IMR-90 (cell line): ENCODE data around the gene SLIT1. TPM values are rescaled to one million over a fixed set of nuclear protein-coding genes. Genes with fewer than 3 reads are reported as not detected.

Source experiments
- ATAC-seq: fragments of 200-7000 bp; cut with Tn5 transposase; 2 replicates; pipeline ENCODE4 v1.9.1; 2020; ENCODE audit warnings: low read depth, mild to moderate bottlenecking, moderate library complexity
- BruUV-seq: library from RNA; stranded (reverse); fragments of 400-500 nt; replicated peaks from 2 replicates; lab custom pipeline; 2021; lab: Mats Ljungman, UMichigan
- CTCF ChIA-PET: fragments of 300-600 bp; formaldehyde crosslinking; extraction: SDS; loops from one replicate; lab custom pipeline; 2021; ENCODE audit warnings: antibody characterized with exemption; lab: Yijun Ruan, JAX
- POLR2A ChIA-PET: fragments of 300-600 bp; sonication (Branson Sonifier 250); formaldehyde crosslinking; loops from one replicate; lab custom pipeline; 2022; ENCODE audit warnings: antibody characterized with exemption; ENCODE audit not compliant: unreplicated experiment; lab: Charles Lee
- DNase-seq: peaks from one replicate; pipeline ENCODE4 v3.0.0; 2013
- H2AFZ ChIP-seq: replicated peaks from 2 replicates; pipeline ENCODE3; 2013; ENCODE audit warnings: low read length, mild to moderate bottlenecking; ENCODE audit not compliant: poor library complexity
- H2AK5ac ChIP-seq: 2 replicates; pipeline ENCODE4 v1.6.1; 2013; ENCODE audit warnings: low read depth, low read length, inconsistent platforms
- H2AK9ac ChIP-seq: replicated peaks from 2 replicates; pipeline ENCODE3; 2013; ENCODE audit warnings: mild to moderate bottlenecking, low read depth, low read length, moderate library complexity; ENCODE audit not compliant: poor library complexity
- H2BK120ac ChIP-seq: 2 replicates; pipeline ENCODE4 v1.6.1; 2013; ENCODE audit warnings: low read depth, low read length, inconsistent platforms
- H2BK15ac ChIP-seq: 3 replicates; pipeline ENCODE4 v1.6.1; 2013; ENCODE audit warnings: low read depth, low read length, inconsistent platforms
- H2BK20ac ChIP-seq: 2 replicates; pipeline ENCODE4 v1.6.1; 2013; ENCODE audit warnings: low read depth, mild to moderate bottlenecking, inconsistent platforms, low read length, moderate library complexity
- H2BK5ac ChIP-seq: 2 replicates; pipeline ENCODE4 v1.6.1; 2013; ENCODE audit warnings: mild to moderate bottlenecking, low read depth, low read length, inconsistent platforms; ENCODE audit not compliant: poor library complexity, severe bottlenecking
- H3K14ac ChIP-seq: replicated peaks from 2 replicates; pipeline ENCODE4 v1.6.1; 2013; ENCODE audit warnings: low read depth, low read length, inconsistent platforms
- H3K18ac ChIP-seq: 2 replicates; pipeline ENCODE4 v1.6.1; 2013; ENCODE audit warnings: low read depth, low read length, control low read depth
- H3K23ac ChIP-seq: 2 replicates; pipeline ENCODE4 v1.6.1; 2013; ENCODE audit warnings: low read depth, low read length, inconsistent platforms
- H3K27ac ChIP-seq: 2 replicates; pipeline ENCODE4 v1.5.1; 2013; ENCODE audit warnings: mild to moderate bottlenecking, control low read depth, low read length; ENCODE audit not compliant: insufficient read depth
- H3K27me3 ChIP-seq: 2 replicates; pipeline ENCODE4 v1.6.1; 2013; ENCODE audit warnings: low read length; ENCODE audit not compliant: control insufficient read depth, insufficient read depth
- H3K36me3 ChIP-seq: 2 replicates; pipeline ENCODE4 v1.6.1; 2013; ENCODE audit warnings: low read length, mixed read lengths; ENCODE audit not compliant: control insufficient read depth, insufficient read depth
- H3K4ac ChIP-seq: 2 replicates; pipeline ENCODE4 v1.6.1; 2013; ENCODE audit warnings: low read depth, low read length, inconsistent platforms
- H3K4me1 ChIP-seq: 2 replicates; pipeline ENCODE4 v1.6.1; 2013; ENCODE audit warnings: low read length, mixed read lengths; ENCODE audit not compliant: control insufficient read depth, insufficient read depth
- H3K4me2 ChIP-seq: 2 replicates; pipeline ENCODE4 v1.6.1; 2013; ENCODE audit warnings: low read depth, mild to moderate bottlenecking, control low read depth, low read length, moderate library complexity
- H3K4me3 ChIP-seq: 2 replicates; pipeline ENCODE4 v1.5.1; 2013; ENCODE audit warnings: low read depth, mild to moderate bottlenecking, control low read depth, low read length, moderate library complexity; ENCODE audit not compliant: insufficient read depth
- H3K56ac ChIP-seq: 2 replicates; pipeline ENCODE4 v1.6.1; 2013; ENCODE audit warnings: low read length, inconsistent platforms; ENCODE audit not compliant: insufficient read depth; ENCODE audit errors: extremely low read depth
- H3K79me1 ChIP-seq, 2 experiments: 2 replicates each; pipeline ENCODE4 v1.6.1; 2013; ENCODE audit warnings: low read length in 2 of 2, inconsistent platforms in 1 of 2, low read depth in 1 of 2
- H3K9ac ChIP-seq: 2 replicates; pipeline ENCODE4 v1.6.1; 2013; ENCODE audit warnings: low read depth, low read length, control low read depth
- H3K9me1 ChIP-seq: 2 replicates; pipeline ENCODE4 v1.6.1; 2013; ENCODE audit warnings: low read length, inconsistent platforms; ENCODE audit not compliant: insufficient read depth
- H3K9me3 ChIP-seq: 2 replicates; pipeline ENCODE4 v1.6.1; 2013; ENCODE audit warnings: low read length; ENCODE audit not compliant: control insufficient read depth, insufficient read depth
- H4K20me1 ChIP-seq: 2 replicates; pipeline ENCODE4 v1.6.1; 2013; ENCODE audit warnings: low read length, inconsistent platforms; ENCODE audit not compliant: insufficient read depth
- H4K5ac ChIP-seq: 2 replicates; pipeline ENCODE4 v1.6.1; 2013; ENCODE audit warnings: mild to moderate bottlenecking, low read depth, low read length, control low read depth
- H4K8ac ChIP-seq, 2 experiments: 2 replicates each; pipeline ENCODE4 v1.6.1; 2013; ENCODE audit warnings: low read depth in 2 of 2, low read length in 2 of 2, control low read depth in 1 of 2, inconsistent platforms in 1 of 2
- H4K91ac ChIP-seq: 2 replicates; pipeline ENCODE4 v1.6.1; 2013; ENCODE audit warnings: low read depth, low read length, inconsistent platforms; ENCODE audit not compliant: insufficient read depth
- BHLHE40 ChIP-seq: fragments of 150-350 bp; IDR thresholded peaks from 2 replicates; pipeline ENCODE4 v1.6.1; 2016; ENCODE audit warnings: mild to moderate bottlenecking, low read depth, low read length
- CEBPB ChIP-seq: IDR thresholded peaks from 2 replicates; pipeline ENCODE4 v1.6.1; 2012; ENCODE audit warnings: low read depth, low read length, improper control_type of control experiment
- CHD1 ChIP-seq: IDR thresholded peaks from 2 replicates; pipeline ENCODE4 v1.6.1; 2012; ENCODE audit warnings: low read depth, low read length, improper control_type of control experiment
- CTCF ChIP-seq: conservative IDR thresholded peaks from 2 replicates; pipeline ENCODE4 v1.5.1; 2012; ENCODE audit warnings: mild to moderate bottlenecking, low read depth, low read length, improper control_type of control experiment
- FOS ChIP-seq: fragments of 150-350 bp; IDR thresholded peaks from 2 replicates; pipeline ENCODE4 v1.6.1; 2016; ENCODE audit warnings: low read depth, low read length
- MAFK ChIP-seq: IDR thresholded peaks from 2 replicates; pipeline ENCODE4 v1.6.1; 2012; ENCODE audit warnings: low read depth, low read length, improper control_type of control experiment
- MAZ ChIP-seq: IDR thresholded peaks from 2 replicates; pipeline ENCODE4 v1.6.1; 2012; ENCODE audit warnings: low read depth, mild to moderate bottlenecking, low read length, improper control_type of control experiment, moderate library complexity, borderline replicate concordance
- MXI1 ChIP-seq: IDR thresholded peaks from 2 replicates; pipeline ENCODE4 v1.6.1; 2012; ENCODE audit warnings: low read depth, mild to moderate bottlenecking, low read length, moderate library complexity, borderline replicate concordance
- NFE2L2 ChIP-seq: fragments of 150-350 bp; IDR thresholded peaks from 2 replicates; pipeline ENCODE4 v1.6.1; 2016; ENCODE audit warnings: low read depth, mild to moderate bottlenecking, low read length
- POLR2A ChIP-seq: IDR thresholded peaks from 2 replicates; pipeline ENCODE4 v1.6.1; 2012; ENCODE audit warnings: mild to moderate bottlenecking, low read depth, low read length
- RAD21 ChIP-seq: IDR thresholded peaks from 2 replicates; pipeline ENCODE4 v1.6.1; 2012; ENCODE audit warnings: low read length, improper control_type of control experiment
- RCOR1 ChIP-seq: IDR thresholded peaks from 2 replicates; pipeline ENCODE4 v1.6.1; 2012; ENCODE audit warnings: mild to moderate bottlenecking, low read length, improper control_type of control experiment; ENCODE audit not compliant: insufficient replicate concordance
- RFX5 ChIP-seq: IDR thresholded peaks from 2 replicates; pipeline ENCODE4 v1.8.0; 2012; ENCODE audit warnings: low read depth, mild to moderate bottlenecking, low read length, moderate library complexity
- SMC3 ChIP-seq: fragments of 150-350 bp; IDR thresholded peaks from 2 replicates; pipeline ENCODE4 v1.6.1; 2016; ENCODE audit warnings: low read depth, mild to moderate bottlenecking, antibody characterized with exemption, low read length, moderate library complexity
- USF2 ChIP-seq: fragments of 150-350 bp; IDR thresholded peaks from 2 replicates; pipeline ENCODE4 v1.6.1; 2017; ENCODE audit warnings: mild to moderate bottlenecking, antibody characterized with exemption, low read length, low read depth
- WGBS, 2 experiments: methylation state at CpG; one replicate each; pipeline versions ENCODE4 v1.1.5 to v1.1.7; 2013; ENCODE audit warnings: missing lambda C conversion rate in 2 of 2; ENCODE audit not compliant: insufficient read length in 1 of 2; ENCODE audit errors: extremely low coverage in 2 of 2; 5-methylcytosine and 5-hydroxymethylcytosine counted together
- dilution Hi-C: fragments of 300-500 bp; cut with HindIII; formaldehyde crosslinking; loops from one replicate; pipeline ENCODE4 v1.14.3; 2018; ENCODE audit warnings: low sequenced_read_pairs; ENCODE audit not compliant: unreplicated experiment
- in situ Hi-C: fragments of 300-500 bp; cut with MboI; formaldehyde crosslinking; loops from 3 replicates; pipeline ENCODE4 v1.14.3; 2019; ENCODE audit warnings: low sequenced_read_pairs, inconsistent platforms, mixed read lengths
- intact Hi-C: fragments of 100-400 bp; cut with micrococcal nuclease; formaldehyde crosslinking; loops from 2 replicates; pipeline ENCODE4 v1.10.0; 2022
- polyA plus RNA-seq, 3 experiments: library from polyadenylated mRNA; depleted of rRNA; stranded (reverse); fragments of >200 nt; gene quantifications; 2 replicates each; pipeline ENCODE4 v1.2.3, GENCODE V29; 2012; ENCODE audit warnings: low replicate concordance in 1 of 3
- total RNA-seq: library from RNA; depleted of rRNA; stranded (reverse); fragments of >200 nt; gene quantifications from 2 replicates; pipeline ENCODE4 v1.2.3, GENCODE V29; 2012
- TF ChIP-seq, protein P1 (sequence below): fragments of 150-350 bp; IDR thresholded peaks from 2 replicates; pipeline ENCODE4 v1.6.1; 2016; ENCODE audit warnings: low read depth, mild to moderate bottlenecking, low read length, moderate library complexity, borderline replicate concordance

The SLIT1 gene
- total and polyA plus RNA-seq, 2 of the 4 experiments (the other 2 are of a cell fraction): under 0.01 TPM

GRCh38 chr10:97178074-97178473 lies 7.7 kb downstream of the SLIT1 start:
- no peak for ATAC-seq
- TF ChIP-seq BHLHE40: no peak
- TF ChIP-seq, protein P1, sequence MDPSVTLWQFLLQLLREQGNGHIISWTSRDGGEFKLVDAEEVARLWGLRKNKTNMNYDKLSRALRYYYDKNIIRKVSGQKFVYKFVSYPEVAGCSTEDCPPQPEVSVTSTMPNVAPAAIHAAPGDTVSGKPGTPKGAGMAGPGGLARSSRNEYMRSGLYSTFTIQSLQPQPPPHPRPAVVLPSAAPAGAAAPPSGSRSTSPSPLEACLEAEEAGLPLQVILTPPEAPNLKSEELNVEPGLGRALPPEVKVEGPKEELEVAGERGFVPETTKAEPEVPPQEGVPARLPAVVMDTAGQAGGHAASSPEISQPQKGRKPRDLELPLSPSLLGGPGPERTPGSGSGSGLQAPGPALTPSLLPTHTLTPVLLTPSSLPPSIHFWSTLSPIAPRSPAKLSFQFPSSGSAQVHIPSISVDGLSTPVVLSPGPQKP: no peak
- TF ChIP-seq CHD1: no peak
- no peak for TF ChIP-seq POLR2A
- no peak for TF ChIP-seq RCOR1
- no peak for TF ChIP-seq NFE2L2
- TF ChIP-seq FOS: no peak
- no peak for TF ChIP-seq RAD21
- TF ChIP-seq CTCF: no peak
- TF ChIP-seq MAFK: no peak
- TF ChIP-seq RFX5: no peak
- TF ChIP-seq USF2: no peak
- no peak for TF ChIP-seq MXI1
- no peak for TF ChIP-seq MAZ
- TF ChIP-seq SMC3: no peak
- TF ChIP-seq CEBPB: no peak
- H3K9me3 ChIP-seq: no peaks in the 10 kb centered on the region
- H2BK5ac ChIP-seq: no peak overlapping the region
- no peak overlapping the region for H3K9ac ChIP-seq
- in situ Hi-C loops (no loop called here), intact Hi-C loops (no loop called here), dilution Hi-C loops (no loop called here)
- peaks cover 59% of the 10 kb centered on the region for H3K27me3 ChIP-seq
- H2AK5ac ChIP-seq: no peak overlapping the region
- no peak overlapping the region for H3K23ac ChIP-seq
- no peak for DNase-seq
- H3K14ac ChIP-seq: no peak overlapping the region
- no peak overlapping the region for H2BK20ac ChIP-seq
- no peaks in the 10 kb centered on the region for H3K79me1 ChIP-seq
- no peak overlapping the region for H3K4ac ChIP-seq
- no peak overlapping the region for H2BK15ac ChIP-seq
- H4K91ac ChIP-seq: no peak overlapping the region
- POLR2A ChIA-PET: no interaction called here
- H3K18ac ChIP-seq: no peak overlapping the region
- no TSS peak for BruUV-seq
- no peak overlapping the region for H4K8ac ChIP-seq
- no peak overlapping the region for H2AK9ac ChIP-seq
- no peaks in the 10 kb centered on the region for H3K9me1 ChIP-seq
- no peak overlapping the region for H2BK120ac ChIP-seq
- WGBS, 2 experiments: 15% methylated on average over 2 of the region's 5 CpGs; no CpG with 5 or more reads in 1 of the 2 experiments
- no peak overlapping the region for H3K56ac ChIP-seq
- CTCF ChIA-PET: no interaction called here
- no peaks in the 10 kb centered on the region for H4K20me1 ChIP-seq
- H3K4me1 ChIP-seq: no peaks in the 10 kb centered on the region
- no peak overlapping the region for H3K4me2 ChIP-seq
- no peak overlapping the region for H4K5ac ChIP-seq
- no peak overlapping the region for H3K4me3 ChIP-seq
- H3K36me3 ChIP-seq: no peaks in the 10 kb centered on the region
- no peak overlapping the region for H3K27ac ChIP-seq
- H2AFZ ChIP-seq: no peak overlapping the region
